Memory B cell (primary cell): ENCODE measurements around the gene TPRG1L.

Source experiments
- ATAC-seq: fragments of 150-1000 bp; cut with Tn5 transposase; 2 replicates; pipeline ENCODE4 v1.10.0; 2021; ENCODE audit warnings: low read depth, mild to moderate bottlenecking, moderate library complexity
- DNase-seq, 2 donors: peaks; one replicate each; pipeline ENCODE4 v3.0.0; 2022; ENCODE audit warnings: low spot score in 2 of 2
- H3K27ac Mint-ChIP-seq: one replicate; pipeline ENCODE4 v1.8.0; 2022; ENCODE audit warnings: mild to moderate bottlenecking, moderate library complexity, mixed read lengths
- H3K27me3 Mint-ChIP-seq: one replicate; pipeline ENCODE4 v1.8.0; 2022; ENCODE audit warnings: mixed read lengths
- H3K36me3 Mint-ChIP-seq: one replicate; pipeline ENCODE4 v1.8.0; 2022; ENCODE audit warnings: mild to moderate bottlenecking, mixed read lengths
- H3K4me1 Mint-ChIP-seq: one replicate; pipeline ENCODE4 v1.8.0; 2022; ENCODE audit warnings: mixed read lengths
- H3K4me3 Mint-ChIP-seq: one replicate; pipeline ENCODE4 v1.8.0; 2022; ENCODE audit warnings: mild to moderate bottlenecking, moderate library complexity, mixed read lengths
- H3K9me3 Mint-ChIP-seq: one replicate; pipeline ENCODE4 v1.8.0; 2022; ENCODE audit warnings: mixed read lengths

The TPRG1L gene

DNA sequence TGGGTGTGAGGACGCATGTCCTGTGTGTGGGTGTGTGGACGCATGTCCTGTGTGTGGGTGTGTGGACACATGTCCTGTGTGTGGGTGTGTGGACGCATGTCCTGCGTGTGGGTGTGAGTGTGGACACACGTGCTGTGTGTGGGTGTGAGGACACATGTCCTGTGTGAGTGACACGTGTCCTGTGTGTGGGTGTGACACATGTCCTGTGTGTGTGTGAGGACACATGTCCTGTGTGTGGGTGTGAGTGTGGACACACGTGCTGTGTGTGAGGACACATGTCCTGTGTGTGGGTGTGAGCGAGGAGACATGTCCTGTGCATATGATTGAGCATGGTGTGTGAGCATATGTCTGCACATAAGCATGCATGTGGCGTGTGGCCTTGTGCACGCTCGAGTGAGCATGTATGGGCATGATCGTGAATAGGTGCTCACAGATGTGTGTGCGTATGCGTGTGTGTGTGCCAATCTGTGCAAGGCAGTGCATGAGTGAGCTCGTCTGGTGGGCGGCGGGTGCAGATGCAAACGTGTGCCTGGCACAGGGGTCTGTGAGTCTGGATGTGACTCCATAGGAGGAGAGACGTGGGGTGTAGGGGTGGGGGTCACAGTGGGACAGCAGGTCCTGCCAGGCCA is 38.8 kb upstream of the TPRG1L start:
- Mint-ChIP-seq H3K36me3 (no peaks in the 10 kb centered on the region), H3K4me1 (no peaks in the 10 kb centered on the region), H3K4me3 (no peak overlapping the region), H3K9me3 (no peaks in the 10 kb centered on the region), H3K27me3 (no peaks in the 10 kb centered on the region), H3K27ac (no peak overlapping the region)
- no peak for DNase-seq
- no peak for ATAC-seq

DNA sequence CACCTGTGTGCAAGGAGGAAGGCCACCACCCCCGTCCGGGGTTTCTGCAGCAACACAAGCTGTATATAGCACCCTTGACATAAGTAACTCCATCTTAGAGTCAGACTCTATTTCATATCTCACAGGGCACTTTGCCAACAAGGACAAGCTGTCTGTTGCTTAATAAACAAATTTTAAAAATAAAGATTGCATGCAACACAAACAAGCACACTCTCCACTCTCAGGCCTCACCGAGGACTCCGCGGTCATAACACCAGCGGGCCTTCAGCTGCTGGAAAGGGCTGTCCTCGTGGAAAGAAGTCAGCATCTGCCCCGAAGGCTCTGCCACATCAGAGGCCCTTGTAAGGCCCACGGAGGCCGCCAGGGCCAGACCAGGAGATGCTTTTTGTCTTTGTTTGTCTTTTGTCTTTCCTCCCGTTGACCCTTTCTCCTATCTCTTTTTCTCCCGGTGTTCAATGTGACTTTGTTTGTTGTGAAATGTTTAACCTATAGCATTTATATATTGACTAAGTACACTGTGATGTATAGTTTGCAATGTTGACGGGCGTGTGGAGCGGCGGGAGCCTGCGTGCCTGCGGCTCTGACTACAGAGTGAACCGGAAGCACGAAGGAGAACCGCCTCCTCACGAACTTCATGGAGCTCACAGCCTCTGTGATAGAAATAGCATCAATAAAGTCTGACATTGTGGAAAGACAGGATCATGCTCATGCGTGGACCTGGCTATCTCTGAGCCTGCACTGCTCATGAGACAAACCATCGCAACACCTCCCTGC is 37.6 kb upstream of the TPRG1L start:
- ATAC-seq (no peak), DNase-seq (no peak)
- Mint-ChIP-seq H3K27me3 (no peaks in the 10 kb centered on the region), H3K27ac (no peak overlapping the region), H3K36me3 (no peaks in the 10 kb centered on the region), H3K4me1 (no peaks in the 10 kb centered on the region), H3K9me3 (no peaks in the 10 kb centered on the region), H3K4me3 (no peak overlapping the region)

DNA sequence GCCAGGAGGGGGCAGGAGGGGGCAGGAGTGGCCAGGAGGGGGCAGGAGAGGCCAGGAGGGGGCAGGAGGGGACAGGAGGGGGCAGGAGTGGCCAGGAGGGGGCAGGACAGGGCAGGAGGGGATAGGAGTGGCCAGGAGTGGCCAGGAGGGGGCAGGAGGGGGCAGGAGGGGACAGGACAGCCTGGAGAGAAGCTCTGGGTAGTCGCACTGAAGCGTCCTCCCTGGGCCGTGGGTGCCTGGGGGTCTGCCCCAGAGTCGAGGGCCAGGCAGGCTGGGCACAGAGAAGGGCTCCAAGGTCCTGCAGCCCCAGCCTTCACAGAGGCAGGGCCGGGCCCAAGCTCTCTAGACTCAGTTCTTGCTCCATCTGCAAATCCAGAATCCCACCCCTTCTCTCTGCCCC is 36.4 kb upstream of the TPRG1L start:
- Mint-ChIP-seq H3K4me1 (no peaks in the 10 kb centered on the region), H3K4me3 (no peak overlapping the region), H3K27ac (no peak overlapping the region), H3K27me3 (no peaks in the 10 kb centered on the region), H3K36me3 (no peaks in the 10 kb centered on the region), H3K9me3 (no peaks in the 10 kb centered on the region)
- DNase-seq (no peak), ATAC-seq (no peak)

DNA sequence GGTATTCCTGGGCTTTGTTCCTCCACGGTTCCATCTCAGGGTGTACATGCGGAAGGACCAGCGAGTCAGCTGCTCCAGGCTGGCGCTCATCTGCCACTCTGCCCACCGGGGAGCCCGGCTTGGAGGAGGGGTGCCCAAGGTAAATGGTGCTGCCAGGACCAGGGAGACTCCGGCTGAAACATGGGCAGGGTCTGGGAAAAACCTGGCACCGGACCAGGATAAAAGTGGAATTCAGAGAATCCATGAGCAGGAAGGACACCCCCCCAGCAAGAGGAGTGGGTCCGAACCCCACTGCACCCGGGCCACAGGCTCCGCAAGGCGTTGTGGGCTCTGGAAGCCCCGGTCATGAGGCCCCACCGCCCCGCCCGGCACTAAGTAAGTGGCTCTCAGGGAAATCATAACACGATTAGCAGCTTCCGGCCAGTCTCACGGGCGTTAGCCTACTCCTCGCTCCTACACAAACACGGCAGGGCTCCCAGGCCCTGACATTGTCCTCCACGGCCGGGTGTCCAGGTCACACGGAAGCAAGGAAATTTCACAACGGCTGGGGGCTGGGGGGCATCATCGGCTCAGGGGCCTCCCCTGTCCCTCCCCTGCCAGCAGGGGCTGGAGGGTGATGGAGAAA is 34.6 kb upstream of the TPRG1L start:
- H3K27ac Mint-ChIP-seq, result no peak overlapping the region
- no peak overlapping the region for H3K4me3 Mint-ChIP-seq
- no peaks in the 10 kb centered on the region for H3K9me3 Mint-ChIP-seq
- ATAC-seq (no peak), DNase-seq (no peak)
- peaks cover 1% of the 10 kb centered on the region for H3K27me3 Mint-ChIP-seq
- H3K36me3 Mint-ChIP-seq, result no peaks in the 10 kb centered on the region
- H3K4me1 Mint-ChIP-seq, result peaks cover 3% of the 10 kb centered on the region

DNA sequence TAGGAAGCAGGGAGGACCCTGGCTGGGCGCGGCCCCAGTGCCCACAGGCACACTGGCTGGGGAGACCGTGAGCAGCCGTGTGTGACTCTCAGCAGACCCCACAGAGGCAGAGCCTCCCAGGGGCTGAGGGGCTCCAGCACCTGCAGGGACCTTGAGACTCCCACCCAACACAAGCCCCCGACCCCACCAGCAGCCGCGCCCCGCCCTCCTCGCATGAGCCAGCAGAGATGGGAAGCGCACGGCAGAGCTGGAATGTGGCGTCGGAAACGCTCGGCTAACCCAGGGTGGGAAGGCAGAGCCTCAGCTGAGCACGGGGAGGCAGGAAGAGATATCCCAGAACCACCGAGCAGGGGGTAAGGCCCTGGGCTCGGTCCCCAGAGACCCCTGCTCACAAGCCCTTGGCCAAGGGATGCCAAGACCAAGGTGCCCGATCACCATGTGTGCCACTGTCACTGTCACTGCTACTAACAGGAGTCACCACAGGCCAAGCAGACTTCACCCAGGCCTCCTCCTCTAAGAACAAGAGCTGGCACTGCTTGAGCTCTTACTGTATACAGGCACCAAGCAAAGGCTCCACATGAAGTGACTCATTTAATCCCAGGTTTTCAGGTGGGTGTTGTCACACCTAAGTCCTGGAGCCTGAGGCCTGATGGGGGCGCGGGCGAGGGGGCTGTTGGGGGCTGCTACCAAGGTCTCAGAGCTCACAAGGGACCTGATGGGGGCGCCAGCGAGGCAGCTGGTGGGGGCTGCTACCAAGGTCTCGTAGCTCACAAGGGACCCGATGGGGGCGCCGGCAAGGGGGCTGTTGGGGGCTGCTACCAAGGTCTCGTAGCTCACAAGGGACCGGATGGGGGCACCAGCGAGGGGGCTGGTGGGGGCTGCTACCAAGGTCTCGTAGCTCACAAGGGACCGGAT is 33.6 kb upstream of the TPRG1L start:
- Mint-ChIP-seq H3K4me3 (no peak overlapping the region), H3K27ac (no peak overlapping the region), H3K36me3 (no peaks in the 10 kb centered on the region), H3K27me3 (peaks cover 3% of the 10 kb centered on the region), H3K9me3 (no peaks in the 10 kb centered on the region), H3K4me1 (peaks cover 5% of the 10 kb centered on the region)
- DNase-seq (no peak), ATAC-seq (no peak)

DNA sequence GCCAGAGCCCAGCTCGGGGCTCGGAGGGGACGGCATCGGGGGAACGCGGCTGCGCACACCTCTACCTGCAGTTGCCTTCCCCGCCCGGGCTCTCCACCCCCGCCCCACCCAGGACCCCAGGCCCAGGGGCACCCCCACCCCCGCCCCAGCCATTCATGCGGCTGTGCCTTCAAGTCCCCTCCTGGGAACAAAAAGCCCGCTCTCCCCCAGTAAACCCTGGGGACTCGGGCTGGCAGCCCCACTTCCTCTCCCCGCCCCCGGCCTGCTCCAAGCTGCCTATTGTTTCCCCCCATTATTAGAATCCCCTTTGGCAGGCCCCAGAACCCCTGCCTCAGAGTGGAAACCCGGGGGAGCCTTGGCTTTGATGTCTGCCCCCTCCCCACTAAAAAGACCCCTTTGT is 31.5 kb upstream of the TPRG1L start:
- Mint-ChIP-seq H3K27ac (no peak overlapping the region), H3K4me1 (peaks cover 14% of the 10 kb centered on the region)
- ATAC-seq, result no peak

DNA sequence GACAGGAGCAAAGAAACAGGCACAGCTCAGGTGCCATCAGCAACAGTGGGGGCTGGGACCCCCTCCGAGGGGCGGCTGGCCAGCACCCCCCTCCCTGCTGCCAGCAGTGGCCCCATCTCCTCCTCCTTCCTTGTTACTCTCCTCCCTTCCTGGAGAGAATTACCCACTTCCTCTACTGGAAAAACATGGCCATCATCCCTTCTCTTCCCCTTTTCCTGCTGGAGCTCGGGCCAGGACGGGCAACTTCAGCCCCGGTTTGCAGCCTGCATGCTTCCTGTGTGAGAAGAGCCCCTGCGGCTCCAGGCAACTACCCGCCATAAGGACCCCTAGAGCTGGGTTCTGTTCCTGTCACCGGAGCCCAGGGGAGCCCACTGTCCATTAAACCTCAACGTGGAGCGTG is 31.1 kb upstream of the TPRG1L start:
- H3K27ac Mint-ChIP-seq, result no peak overlapping the region
- H3K9me3 Mint-ChIP-seq, result no peaks in the 10 kb centered on the region
- no peak for DNase-seq
- ATAC-seq, result no peak
- H3K27me3 Mint-ChIP-seq, result peaks cover 7% of the 10 kb centered on the region
- no peak overlapping the region for H3K4me3 Mint-ChIP-seq
- no peaks in the 10 kb centered on the region for H3K36me3 Mint-ChIP-seq
- peaks cover 14% of the 10 kb centered on the region for H3K4me1 Mint-ChIP-seq

More for the DNA sequence above, 31.5 kb upstream of the TPRG1L start:
- no peak for DNase-seq
- Mint-ChIP-seq H3K4me3 (no peak overlapping the region), H3K27me3 (peaks cover 7% of the 10 kb centered on the region), H3K9me3 (no peaks in the 10 kb centered on the region), H3K36me3 (no peaks in the 10 kb centered on the region)

DNA sequence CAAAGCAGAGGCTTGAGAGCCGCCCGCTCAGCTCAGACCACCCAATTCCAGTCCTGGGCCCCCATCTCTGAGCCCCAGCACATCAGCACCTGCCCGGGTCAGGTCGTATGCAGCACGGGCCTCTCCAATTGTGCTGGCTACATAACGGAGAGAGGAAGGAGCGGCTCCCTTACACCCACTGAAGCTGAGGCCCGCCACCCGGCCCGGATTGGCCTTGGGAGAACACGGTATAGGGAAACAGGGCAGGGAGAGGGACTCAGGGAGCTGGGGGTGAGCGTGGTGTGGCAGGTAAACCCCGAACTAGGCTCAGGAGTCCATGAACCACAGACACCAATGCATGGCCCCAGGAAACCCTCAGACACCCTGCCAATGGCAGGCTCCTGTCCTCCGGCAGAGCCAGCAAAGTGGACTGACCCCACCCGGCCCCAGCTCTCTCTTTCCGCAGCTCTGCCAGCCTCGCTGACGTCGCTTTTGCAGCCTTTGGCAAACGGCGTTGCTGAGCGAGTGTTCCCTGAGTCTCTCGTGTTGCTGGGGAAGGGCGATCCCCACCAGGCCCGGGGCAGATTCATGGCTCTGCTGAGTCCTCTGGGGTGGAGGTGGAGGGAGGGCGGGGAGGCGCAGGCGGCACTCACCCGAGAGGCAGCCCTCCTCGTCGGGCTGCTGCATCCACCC is 30.0 kb upstream of the TPRG1L start:
- H3K4me1 Mint-ChIP-seq, result peaks cover 14% of the 10 kb centered on the region
- H3K27ac Mint-ChIP-seq, result no peak overlapping the region
- peaks cover 7% of the 10 kb centered on the region for H3K27me3 Mint-ChIP-seq
- no peaks in the 10 kb centered on the region for H3K9me3 Mint-ChIP-seq
- no peak for DNase-seq
- H3K4me3 Mint-ChIP-seq, result no peak overlapping the region
- no peaks in the 10 kb centered on the region for H3K36me3 Mint-ChIP-seq
- no peak for ATAC-seq

DNA sequence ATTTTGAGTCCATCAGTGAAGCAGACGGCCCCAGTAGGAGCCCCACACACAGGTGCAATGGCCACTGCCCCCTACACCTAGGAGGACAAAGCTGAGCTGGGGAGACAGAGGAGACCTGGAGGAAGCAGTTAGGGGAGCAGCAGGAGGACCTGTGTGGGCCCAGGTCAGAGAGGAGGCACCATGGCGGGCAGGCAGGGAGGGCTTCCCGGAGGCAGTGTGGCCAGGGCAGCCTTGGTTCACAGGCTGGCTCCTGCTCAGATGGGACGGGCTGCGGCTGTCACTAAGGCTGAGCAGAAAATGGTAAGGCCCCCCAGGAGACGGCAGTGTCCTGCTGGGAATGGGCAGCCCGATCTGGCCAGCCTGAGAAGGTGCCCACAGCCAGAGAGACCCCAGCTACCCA is 28.9 kb upstream of the TPRG1L start:
- Mint-ChIP-seq H3K27ac (peak overlapping the region; percentile 53), H3K27me3 (peaks cover 7% of the 10 kb centered on the region), H3K36me3 (no peaks in the 10 kb centered on the region), H3K4me1 (peaks cover 14% of the 10 kb centered on the region), H3K9me3 (no peaks in the 10 kb centered on the region), H3K4me3 (no peak overlapping the region)
- no peak for ATAC-seq
- no peak for DNase-seq

DNA sequence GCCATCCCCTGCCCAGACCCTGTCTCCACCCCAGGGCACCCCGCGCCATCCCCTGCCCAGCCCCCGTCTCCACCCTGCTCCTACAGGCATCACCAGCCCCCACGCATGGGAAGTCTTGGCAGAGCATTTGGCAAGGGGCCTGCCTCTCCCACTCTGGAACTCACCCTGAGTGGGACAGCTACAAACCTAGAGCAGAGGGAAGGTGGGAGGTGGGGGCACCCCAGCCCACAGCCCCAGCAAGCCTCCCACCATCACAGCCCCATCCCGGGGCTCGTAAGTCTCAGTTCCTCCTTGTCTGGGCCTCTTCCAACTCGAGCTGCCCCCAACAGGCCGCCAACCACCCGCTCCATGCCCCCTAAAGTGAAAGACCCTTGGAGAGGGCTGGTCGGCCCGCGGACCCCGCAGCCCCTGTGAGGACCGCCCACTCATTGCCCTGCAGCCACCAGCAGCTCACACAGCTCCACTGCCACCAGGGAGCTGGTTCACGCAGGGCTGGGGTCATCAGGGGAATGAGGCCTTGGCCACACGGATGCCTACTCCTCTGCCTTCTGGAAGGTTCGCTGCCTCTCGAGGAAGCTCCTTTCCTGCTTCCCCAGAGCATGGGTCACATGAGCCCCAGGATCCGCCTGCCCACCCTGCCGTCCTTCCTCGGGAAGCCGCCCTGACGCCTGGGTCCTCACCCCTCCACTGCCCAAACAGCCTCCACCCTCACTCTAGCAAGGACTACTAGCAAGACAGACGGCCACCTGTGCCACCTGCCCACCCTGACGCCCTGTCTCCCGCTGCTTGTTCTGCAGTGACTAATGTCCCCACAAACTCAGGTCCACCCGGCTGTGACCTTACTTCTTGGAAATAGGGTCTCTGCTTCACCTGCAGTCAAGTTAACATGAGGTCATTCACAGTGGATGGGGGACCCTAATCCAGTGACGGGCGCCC is 27.9 kb upstream of the TPRG1L start:
- Mint-ChIP-seq H3K36me3 (no peaks in the 10 kb centered on the region), H3K9me3 (no peaks in the 10 kb centered on the region), H3K4me1 (peaks cover 14% of the 10 kb centered on the region), H3K4me3 (peak overlapping the region; percentile 78), H3K27ac (no peak overlapping the region), H3K27me3 (peaks cover 7% of the 10 kb centered on the region)
- DNase-seq (no peak), ATAC-seq (no peak)

DNA sequence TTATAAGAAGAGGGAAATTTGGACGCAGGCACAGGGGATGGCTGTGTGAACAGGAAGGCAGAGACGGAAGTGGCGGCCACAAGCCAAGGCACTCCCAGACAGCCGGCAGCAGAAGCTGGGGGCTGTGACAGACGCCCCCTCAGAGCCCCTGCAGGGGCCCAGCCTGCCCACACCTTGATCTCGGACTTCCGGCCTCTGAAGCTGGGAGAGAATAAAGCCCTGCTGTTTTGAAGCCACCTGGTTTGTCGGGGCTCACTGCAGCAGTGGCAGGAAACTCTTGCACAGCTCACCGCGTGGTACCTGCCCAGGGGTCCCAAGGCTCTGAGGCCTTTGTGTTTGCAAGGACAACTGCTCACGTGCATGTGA is 27.2 kb upstream of the TPRG1L start:
- Mint-ChIP-seq H3K4me3 (peak overlapping the region; percentile 78), H3K27ac (no peak overlapping the region), H3K36me3 (no peaks in the 10 kb centered on the region), H3K27me3 (peaks cover 7% of the 10 kb centered on the region), H3K9me3 (no peaks in the 10 kb centered on the region), H3K4me1 (peaks cover 14% of the 10 kb centered on the region)
- DNase-seq (no peak), ATAC-seq (peak; percentile 63)

DNA sequence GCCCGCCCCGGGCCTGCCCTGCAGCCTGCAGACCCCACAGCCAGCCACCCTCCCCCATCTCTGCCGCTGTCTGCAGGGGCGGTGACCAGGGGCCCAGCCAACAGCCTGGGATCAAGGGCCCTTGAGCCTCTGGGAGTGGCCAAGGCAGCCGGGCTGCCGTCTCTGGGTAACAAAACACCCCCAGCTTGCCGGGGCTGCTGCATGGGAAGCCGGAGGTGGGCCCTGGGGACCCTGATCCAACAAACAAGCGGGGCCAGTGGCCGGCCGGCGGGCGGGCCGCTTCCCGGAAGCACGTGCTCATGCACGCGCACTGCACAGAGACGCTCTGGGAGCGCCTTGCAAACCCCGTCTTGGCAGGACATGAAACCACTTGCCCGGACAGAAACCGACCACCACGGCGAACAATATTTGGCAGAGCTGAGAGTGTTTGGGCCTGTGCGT is 26.7 kb upstream of the TPRG1L start:
- ATAC-seq, result no peak
- H3K27me3 Mint-ChIP-seq, result peaks cover 7% of the 10 kb centered on the region
- DNase-seq, result no peak
- no peaks in the 10 kb centered on the region for H3K36me3 Mint-ChIP-seq
- peaks cover 14% of the 10 kb centered on the region for H3K4me1 Mint-ChIP-seq
- H3K9me3 Mint-ChIP-seq, result no peaks in the 10 kb centered on the region
- H3K27ac Mint-ChIP-seq, result no peak overlapping the region
- peak overlapping the region; percentile 78 for H3K4me3 Mint-ChIP-seq
